ENCODE results near the gene WDR48. TPM values are rescaled to one million over a fixed set of nuclear protein-coding genes. Genes with fewer than 3 reads are reported as not detected.

The WDR48 gene
- total RNA-seq, 2 donors from 2014 or later, result 57.5 to 60.4 TPM

DNA sequence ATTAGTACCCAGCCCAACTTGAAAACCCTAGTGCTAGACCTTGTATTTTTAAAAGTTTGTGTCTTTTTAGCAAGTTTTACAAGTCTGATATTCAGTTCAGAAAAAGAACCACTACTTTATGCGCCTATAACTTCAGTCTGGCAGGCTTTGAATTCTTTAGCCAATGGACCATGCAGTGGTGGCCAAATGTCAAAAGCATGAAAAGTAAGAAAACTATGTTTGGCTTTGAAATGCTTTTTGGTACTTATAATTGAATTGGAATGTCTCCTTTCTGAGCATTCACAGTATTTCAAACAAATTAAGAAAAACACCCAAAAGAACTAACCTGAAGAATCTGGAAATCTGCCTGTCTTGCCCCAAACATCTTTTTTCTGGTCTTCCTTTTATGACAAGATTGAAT lies 12.8 kb downstream of the WDR48 start:
- Mint-ChIP-seq H3K4me3 (no peak overlapping the region), H3K27ac (no peak overlapping the region), H3K36me3 (ENCODE audit: low read depth) (peaks cover 27% of the 10 kb centered on the region), H3K27me3 (ENCODE audit: insufficient read depth) (no peaks in the 10 kb centered on the region), H3K4me1 (peaks cover 16% of the 10 kb centered on the region), H3K9me3 (peaks cover 6% of the 10 kb centered on the region)
- Histone ChIP-seq H3K27ac (ENCODE audit: low read depth, low read length) (no peak overlapping the region), H3K27me3 (ENCODE audit: control insufficient read depth, insufficient read depth, low read length, poor library complexity, severe bottlenecking) (no peaks in the 10 kb centered on the region), H3K9me3 (ENCODE audit: control insufficient read depth, low read length) (peaks cover 8% of the 10 kb centered on the region), H3K9ac (ENCODE audit: extremely low read depth, low read length, poor library complexity, severe bottlenecking) (no peak overlapping the region), H3K4me1 (ENCODE audit: control insufficient read depth, insufficient read depth, low read length) (no peaks in the 10 kb centered on the region), H3K36me3 (ENCODE audit: control insufficient read depth, insufficient read depth, low read length) (peaks cover 27% of the 10 kb centered on the region), H3K4me3 (ENCODE audit: low read length) (no peak overlapping the region)
- TF ChIP-seq, protein P1, sequence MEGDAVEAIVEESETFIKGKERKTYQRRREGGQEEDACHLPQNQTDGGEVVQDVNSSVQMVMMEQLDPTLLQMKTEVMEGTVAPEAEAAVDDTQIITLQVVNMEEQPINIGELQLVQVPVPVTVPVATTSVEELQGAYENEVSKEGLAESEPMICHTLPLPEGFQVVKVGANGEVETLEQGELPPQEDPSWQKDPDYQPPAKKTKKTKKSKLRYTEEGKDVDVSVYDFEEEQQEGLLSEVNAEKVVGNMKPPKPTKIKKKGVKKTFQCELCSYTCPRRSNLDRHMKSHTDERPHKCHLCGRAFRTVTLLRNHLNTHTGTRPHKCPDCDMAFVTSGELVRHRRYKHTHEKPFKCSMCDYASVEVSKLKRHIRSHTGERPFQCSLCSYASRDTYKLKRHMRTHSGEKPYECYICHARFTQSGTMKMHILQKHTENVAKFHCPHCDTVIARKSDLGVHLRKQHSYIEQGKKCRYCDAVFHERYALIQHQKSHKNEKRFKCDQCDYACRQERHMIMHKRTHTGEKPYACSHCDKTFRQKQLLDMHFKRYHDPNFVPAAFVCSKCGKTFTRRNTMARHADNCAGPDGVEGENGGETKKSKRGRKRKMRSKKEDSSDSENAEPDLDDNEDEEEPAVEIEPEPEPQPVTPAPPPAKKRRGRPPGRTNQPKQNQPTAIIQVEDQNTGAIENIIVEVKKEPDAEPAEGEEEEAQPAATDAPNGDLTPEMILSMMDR (conservative IDR thresholded peaks at IDR 0.05), result no peak
- no peak for DNase-seq
- WGBS, 2 experiments (ENCODE audit: insufficient coverage in 1 of 2, insufficient read length in 1 of 2), result 94% methylated on average over 1 of the region's 1 CpG; no CpG with 5 or more reads in 1 of the 2 experiments

DNA sequence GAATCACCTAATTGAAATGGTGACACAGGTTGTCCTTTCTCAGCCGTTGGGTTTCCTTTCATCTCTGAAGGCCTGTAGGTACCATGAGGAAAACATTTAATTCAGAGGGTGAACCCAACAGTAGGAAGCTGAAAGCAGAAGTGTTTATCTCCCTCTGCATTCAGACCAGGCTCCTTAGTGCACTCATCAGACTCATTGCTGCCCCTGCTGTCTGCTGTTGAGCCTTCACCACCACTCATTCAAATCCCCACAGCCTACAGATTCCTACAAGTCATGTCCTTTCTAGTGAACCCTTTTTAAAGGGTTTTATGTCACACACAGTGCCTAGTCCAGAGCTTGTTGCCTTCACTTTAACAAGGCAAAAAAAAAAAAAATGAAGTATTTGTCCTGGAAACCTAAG lies 13.4 kb downstream of the WDR48 start:
- Histone ChIP-seq H3K36me3 (ENCODE audit: control insufficient read depth, insufficient read depth, low read length) (peaks cover 32% of the 10 kb centered on the region), H3K27ac (ENCODE audit: low read depth, low read length) (no peak overlapping the region), H3K4me1 (ENCODE audit: control insufficient read depth, insufficient read depth, low read length) (no peaks in the 10 kb centered on the region), H3K9ac (ENCODE audit: extremely low read depth, low read length, poor library complexity, severe bottlenecking) (no peak overlapping the region), H3K9me3 (ENCODE audit: control insufficient read depth, low read length) (peaks cover 4% of the 10 kb centered on the region), H3K27me3 (ENCODE audit: control insufficient read depth, insufficient read depth, low read length, poor library complexity, severe bottlenecking) (no peaks in the 10 kb centered on the region), H3K4me3 (ENCODE audit: low read length) (no peak overlapping the region)
- WGBS, 2 experiments (ENCODE audit: insufficient coverage in 1 of 2, insufficient read length in 1 of 2), result 38 to 44% methylated on average over 1 of the region's 1 CpG
- Mint-ChIP-seq H3K4me1 (peaks cover 16% of the 10 kb centered on the region), H3K27ac (no peak overlapping the region), H3K4me3 (no peak overlapping the region), H3K36me3 (ENCODE audit: low read depth) (peaks cover 31% of the 10 kb centered on the region), H3K9me3 (peaks cover 6% of the 10 kb centered on the region), H3K27me3 (ENCODE audit: insufficient read depth) (no peaks in the 10 kb centered on the region)
- DNase-seq, result peak; percentile 83
- TF ChIP-seq, protein P1 (conservative IDR thresholded peaks at IDR 0.05), result peak; percentile 79

DNA sequence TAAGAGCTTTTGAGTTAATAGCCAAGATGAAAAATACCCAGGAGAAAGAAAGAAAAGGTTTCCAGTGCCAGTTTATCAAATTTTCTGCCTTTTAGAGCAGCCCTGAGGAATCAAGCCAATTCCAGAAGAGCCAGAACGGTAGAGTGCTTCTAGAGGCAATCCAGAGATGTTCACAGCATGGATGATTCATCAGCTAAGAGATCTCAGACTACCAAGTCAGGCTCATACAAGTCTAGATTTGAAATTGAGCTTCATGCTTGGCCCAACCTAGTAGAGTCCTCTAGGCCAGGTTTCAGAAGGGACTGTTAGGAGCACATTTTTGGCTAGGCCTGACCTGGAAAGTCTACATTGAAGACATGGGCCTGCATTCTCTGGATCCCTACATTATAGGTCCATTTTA lies 15.5 kb downstream of the WDR48 start:
- Mint-ChIP-seq H3K4me3 (no peak overlapping the region), H3K4me1 (peaks cover 9% of the 10 kb centered on the region), H3K27ac (no peak overlapping the region), H3K9me3 (no peaks in the 10 kb centered on the region), H3K36me3 (ENCODE audit: low read depth) (peaks cover 32% of the 10 kb centered on the region), H3K27me3 (ENCODE audit: insufficient read depth) (no peaks in the 10 kb centered on the region)
- no peaks in the 10 kb centered on the region for H3K9me3 ChIP-seq (ENCODE audit: control insufficient read depth, low read length)
- no peaks in the 10 kb centered on the region for H3K27me3 ChIP-seq (ENCODE audit: control insufficient read depth, insufficient read depth, low read length, poor library complexity, severe bottlenecking)
- no peak overlapping the region for H3K9ac ChIP-seq (ENCODE audit: extremely low read depth, low read length, poor library complexity, severe bottlenecking)
- no peak overlapping the region for H3K27ac ChIP-seq (ENCODE audit: low read depth, low read length)
- WGBS, 2 experiments (ENCODE audit: insufficient coverage in 1 of 2, insufficient read length in 1 of 2), result 83 to 89% methylated on average over 1 of the region's 1 CpG
- no peaks in the 10 kb centered on the region for H3K4me1 ChIP-seq (ENCODE audit: control insufficient read depth, insufficient read depth, low read length)
- no peak overlapping the region for H3K4me3 ChIP-seq (ENCODE audit: low read length)
- peaks cover 37% of the 10 kb centered on the region for H3K36me3 ChIP-seq (ENCODE audit: control insufficient read depth, insufficient read depth, low read length)
- TF ChIP-seq, protein P1 (conservative IDR thresholded peaks at IDR 0.05), result no peak
- DNase-seq, result no peak
